Fibroblast of skin of scalp (primary cell): ENCODE results near the gene ZFYVE26. TPM values are rescaled to one million over a fixed set of nuclear protein-coding genes. Genes with fewer than 3 reads are reported as not detected.
"Not testable (repeated sequence)": the region's sequence is repeated elsewhere in the genome, so short reads cannot be mapped to it uniquely, and the experiment has no call there.

Source experiments
- DNase-seq: peaks from one replicate; pipeline ENCODE4 v3.0.0-alpha.2; 2013
- polyA plus RNA-seq, 2 experiments: library from polyadenylated mRNA; unstranded; fragments of 120-200 nt; gene quantifications; one replicate each; pipeline ENCODE4 v1.2.1, GENCODE V29; 2013; ENCODE audit not compliant: insufficient read length in 2 of 2

The ZFYVE26 gene
- 6.7 TPM for polyA plus RNA-seq (2013, experiment 1 of 2; ENCODE audit: insufficient read length)
- polyA plus RNA-seq (2013, experiment 2 of 2; ENCODE audit: insufficient read length): 8.2 TPM

DNA sequence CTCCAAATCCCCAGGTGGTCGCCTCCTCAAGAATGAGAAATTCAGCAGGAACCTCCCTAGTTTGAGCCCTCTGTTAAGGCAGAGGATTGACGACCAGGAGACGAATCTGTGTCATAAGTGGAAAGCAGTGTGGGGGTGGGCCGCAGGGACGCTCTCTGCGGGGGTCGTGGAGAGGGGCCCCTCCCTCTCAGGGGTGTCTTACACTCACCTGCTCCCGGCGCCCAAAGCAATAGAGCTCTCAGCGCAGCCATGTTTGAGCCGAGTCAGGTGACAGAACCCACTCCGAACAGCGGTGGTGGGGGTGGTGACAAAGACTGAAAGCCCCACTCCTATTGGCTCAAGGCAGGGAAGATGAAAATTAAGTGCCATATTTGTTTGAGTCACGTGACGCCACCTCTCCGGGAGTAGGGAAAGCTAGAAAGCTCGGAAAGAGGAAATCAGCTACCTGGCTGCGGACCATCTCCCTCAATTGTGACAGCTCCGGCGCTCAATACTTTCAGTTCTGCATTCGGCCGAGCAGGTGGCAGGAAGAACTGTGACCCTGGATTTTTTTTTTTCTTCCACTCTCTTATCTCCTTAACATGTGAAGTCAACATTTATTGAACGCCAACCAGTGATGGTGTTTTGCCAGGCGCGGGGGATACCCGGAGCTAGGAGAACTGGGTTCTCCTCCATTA lies at the start of gene ZFYVE26:
Gene ZFYVE26, minus strand, starts transcription at position 265 of the 677 bp plus-strand sequence. CDS start 627 bp downstream, outside the sequence.
- peak; percentile 95 for DNase-seq

DNA sequence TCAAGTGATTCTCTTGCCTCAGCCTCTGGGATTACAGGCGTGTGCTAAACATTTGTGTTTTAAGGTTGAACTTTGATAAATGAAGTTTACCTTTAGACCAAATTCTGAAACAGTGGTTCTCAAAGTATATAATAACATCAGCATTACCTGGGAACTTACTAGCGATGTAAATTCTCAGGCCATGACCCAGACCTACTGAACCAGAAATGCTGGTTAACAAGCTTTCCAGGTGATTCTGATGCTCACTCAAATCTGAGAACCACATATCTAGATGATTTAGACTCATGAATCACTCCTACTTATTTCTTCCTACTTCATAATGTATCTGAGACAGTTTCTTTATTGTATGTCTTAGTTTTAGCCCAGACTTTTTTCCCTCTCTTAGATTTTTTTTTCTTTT lies 46.8 kb upstream of the ZFYVE26 start:
- no peak for DNase-seq

DNA sequence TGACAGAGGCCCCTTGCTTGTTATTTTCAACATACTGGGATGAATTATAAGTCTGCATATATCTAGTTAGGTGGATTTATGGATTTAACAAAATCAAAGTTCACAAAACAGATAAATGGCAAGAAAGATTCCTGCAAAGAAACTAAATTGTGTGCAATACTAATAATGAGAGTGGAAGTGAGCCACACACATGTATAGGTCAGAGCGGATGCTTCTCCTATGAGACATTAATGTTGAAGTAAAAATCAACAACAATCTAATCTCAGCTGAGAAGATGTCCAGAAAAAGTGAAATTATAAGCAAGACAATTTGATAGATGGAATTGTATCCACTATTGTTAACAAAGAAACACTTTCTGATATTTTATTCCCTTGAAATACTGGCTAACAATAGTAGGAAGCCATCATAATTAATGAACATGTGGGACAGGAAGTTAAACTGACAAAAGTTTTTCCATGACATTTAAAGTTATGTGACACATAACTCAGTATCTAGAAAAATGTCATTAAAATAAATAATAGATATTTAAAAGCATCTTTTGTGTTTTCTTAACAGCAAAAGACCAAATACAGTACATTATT lies 42.9 kb upstream of the ZFYVE26 start:
- DNase-seq: no peak

DNA sequence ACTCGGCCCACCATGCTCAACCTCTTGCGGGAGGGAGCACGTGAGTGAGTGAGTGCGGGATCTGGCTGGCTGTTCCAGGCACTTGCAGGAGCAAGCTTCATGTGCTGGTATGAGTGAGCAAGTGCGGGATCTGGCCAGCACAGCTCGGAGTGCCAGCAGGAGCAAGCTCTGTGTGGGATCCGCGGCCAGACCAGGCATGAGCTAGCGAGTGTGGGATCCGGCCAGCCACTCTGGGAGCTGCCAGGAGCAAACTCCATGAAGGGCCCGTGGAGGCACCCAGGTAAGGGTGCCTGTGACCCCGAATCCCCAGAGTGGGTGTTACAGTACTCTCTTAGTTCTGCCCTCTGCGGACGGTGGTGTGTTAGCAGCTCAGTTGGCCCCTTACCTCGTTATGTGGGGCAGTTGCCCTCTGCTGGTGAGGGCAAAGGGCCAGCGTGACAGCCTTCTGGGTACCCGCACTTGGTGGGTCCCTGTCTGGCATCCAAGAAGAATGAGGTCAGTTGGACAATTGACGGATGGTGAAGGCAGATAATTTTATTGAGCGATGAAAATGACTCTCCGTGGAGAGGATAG lies 41.5 kb upstream of the ZFYVE26 start:
- no peak for DNase-seq

DNA sequence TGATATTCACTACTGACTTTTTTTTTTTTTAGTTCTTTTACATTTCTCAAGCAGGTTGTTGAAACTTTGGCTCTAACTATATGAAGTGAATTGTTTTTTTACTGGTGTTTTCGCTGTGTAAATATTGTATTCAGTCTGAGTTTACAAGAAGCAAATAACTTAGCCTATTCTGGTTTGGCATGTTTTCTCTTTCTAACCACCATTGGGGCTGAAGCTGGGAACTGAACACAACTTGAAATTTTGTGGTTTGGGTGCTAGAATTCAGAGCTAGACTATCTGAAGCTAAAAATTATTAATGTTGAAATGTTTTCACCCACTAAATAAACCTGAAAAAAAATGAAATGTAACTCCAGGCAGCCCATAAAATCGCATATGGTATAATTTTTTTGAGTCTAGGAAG lies 40.4 kb upstream of the ZFYVE26 start:
- DNase-seq: peak; percentile 62

DNA sequence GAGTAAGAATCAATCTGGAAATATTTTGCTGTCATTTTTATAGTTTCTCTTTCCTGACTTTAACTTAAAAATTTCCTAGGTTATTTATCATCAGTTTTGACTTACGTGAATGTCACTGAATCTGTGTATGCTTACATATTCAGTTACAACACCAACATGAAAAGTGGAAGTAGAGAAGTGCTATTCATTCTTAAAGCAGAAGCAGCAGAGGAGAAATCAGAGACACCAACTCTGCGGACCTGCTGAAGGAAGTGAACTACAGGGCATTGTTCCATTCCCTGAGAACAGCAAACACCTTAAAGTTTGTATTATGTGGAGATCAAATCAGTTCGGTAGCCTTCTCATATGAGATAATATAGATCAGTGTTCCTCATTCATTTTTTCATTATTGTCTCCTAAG lies 37.3 kb upstream of the ZFYVE26 start:
- no peak for DNase-seq

DNA sequence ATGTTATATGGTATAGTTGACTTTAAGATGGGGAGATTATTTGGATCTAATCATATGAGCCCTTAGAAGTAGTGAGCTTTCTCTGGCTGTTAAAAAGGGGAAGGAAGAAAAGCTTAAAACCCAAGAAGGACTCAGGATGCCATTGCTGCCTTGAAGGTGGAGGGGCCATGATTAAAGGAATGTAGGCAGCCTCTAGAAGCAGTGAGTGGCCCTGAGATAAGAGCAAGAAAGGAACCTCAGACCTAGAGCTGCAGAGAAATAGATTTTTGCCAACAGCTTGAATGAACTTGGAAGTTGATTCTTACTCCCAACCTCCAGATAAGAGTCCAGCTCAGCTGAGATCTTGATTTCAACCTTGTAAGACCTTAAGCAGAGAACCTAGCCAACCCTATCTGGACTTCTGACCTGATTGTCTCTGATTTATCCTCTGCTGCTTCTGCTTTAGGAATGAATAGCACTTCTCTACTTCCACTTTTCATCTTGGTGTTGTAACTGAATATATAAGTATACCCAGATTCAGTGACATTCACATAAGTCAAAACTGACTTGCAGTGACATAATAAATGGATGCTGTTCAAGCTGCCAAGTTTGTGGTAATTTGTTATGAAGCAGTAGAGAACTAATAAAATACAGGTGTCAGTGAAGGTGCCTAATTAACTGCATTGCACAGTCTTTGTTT lies 36.7 kb upstream of the ZFYVE26 start:
- DNase-seq: no peak

DNA sequence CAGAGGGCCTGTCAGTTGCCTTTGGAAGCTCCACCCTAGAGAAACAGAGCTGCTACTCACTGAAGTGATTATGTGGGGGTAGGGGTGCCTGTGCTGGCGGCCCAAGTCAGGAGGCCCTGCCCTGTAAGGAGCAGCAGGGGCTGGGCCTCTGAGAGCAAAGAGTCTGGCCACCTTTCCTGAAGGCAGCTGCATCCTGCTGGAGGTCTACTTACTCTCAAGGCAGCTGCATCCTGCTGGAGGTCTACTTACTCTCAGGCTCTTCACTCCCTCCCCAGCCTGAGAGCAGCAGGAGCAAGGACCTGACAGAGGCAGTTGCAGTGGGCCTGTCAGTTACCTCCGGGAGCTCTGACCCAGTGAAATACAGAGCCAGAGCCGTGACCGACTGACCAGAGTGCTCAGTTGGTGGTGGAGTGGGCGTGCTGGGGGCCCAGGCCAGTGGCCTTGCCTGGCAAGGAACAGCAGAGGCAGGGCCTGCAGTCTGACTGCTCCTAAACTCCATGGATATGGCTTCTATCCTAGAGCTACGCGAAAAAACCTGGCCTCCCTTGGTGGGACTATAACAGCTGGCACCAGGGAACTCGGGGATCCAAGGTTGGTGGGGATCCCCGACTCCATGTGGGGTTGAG lies 35.5 kb upstream of the ZFYVE26 start:
- no peak for DNase-seq

DNA sequence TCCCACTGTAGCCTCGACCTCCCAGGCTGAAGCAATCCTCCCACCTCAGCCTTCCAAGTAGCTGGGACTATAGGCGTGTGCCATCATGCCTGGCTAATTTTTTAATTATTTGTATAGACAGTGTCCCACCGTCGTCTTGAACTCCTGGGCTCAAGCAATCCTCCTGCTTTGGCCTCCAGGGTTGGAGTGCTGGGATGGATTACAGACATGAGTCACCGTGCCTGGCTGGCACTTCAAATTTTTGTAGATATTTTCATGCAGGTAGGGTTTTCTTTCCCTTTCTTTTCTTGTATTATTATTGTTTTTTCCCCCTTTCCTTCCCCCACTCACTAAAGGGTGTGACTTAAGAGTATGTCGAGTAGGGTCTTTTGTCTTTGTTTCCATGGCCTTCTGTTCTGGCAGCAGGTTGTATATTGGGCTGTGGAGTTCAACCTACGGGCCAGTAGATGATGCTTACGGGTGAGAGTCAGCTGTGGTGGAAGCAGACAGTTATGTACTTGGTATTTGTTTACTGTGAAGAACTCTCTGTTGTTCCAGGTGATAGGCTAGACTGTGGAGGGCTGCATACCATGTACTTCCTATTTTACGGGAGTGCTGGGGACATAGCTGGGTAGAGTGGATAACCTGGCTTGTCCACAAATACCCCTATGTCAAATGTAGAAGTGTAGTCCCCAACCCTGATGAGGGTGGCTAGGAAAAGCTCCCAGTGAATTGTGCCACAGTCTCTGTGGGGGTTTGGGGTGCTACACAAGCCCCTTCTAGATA lies 33.9 kb upstream of the ZFYVE26 start:
- DNase-seq: no peak

DNA sequence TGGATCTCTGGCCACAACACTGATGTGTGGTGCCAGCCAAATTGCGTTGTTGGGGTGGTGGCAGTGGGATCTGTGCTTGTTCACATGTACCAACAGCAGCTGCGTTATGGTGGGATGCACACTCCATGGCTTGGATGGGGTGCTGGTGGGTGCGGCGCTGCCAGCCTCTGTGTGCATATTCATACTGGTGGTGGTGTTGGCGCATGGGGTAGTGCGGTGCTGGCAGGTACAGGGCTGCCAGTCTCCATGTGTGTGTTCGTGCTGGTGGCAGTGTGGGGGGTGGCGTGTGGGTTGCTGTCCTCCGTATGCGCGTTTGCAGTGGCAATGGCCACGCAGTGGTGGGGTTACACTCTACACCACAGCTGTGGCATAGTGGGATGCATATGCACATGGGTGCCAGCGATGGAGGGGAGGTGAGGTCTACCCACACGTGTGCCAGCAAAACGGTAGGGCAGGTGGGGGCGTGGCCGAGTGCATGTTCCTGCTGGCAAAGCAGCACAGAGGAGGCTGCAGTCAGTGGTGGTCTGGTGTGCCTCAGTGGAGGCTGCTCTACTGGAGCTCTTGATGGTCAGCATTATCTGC lies 29.7 kb upstream of the ZFYVE26 start:
- no peak for DNase-seq

DNA sequence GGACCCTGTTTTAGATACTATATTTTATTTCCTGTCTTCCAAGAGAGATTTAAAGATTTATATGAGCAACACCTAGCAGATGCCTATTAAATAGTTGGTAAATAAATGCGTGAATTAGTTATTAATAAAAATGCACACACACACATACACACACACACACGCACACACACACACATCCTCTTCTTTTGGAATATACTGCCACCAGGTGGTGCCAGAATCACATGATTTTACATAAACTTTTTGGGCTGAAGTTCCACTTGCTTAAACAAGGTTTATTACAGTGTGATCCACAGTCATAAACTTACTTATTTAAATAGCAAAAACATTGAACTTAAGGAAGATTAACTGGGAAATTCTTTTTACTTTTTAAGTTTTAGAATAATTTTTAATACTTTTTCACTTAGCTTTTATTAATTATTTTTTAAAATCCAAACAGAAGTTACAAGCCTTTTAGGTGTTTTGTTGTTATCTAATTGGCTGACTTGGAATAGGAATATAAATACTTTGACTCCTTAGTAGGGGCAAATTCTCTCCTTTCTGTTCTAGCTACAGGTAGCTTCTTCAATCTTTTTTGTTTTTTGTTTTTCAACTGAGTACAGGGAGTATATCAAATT lies 20.7 kb upstream of the ZFYVE26 start:
- DNase-seq: peak; percentile 86

DNA sequence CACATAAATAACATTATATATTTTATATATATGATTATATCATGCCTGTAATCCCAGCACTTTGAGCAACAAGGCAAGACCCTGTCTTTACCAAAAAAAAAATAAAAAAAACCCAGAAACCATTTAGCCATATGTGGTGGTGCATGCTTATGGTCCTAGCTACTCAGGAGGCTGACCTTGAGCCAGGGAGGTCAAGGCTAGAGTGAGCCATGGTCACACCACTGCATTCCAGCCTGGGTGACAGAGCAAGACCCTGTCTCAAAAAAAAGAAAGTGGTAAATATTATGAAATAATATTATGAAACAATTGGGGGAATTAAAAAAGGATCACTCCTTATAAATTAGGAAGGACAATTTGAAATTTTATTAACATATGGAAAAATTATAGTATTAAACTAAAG lies 19.2 kb upstream of the ZFYVE26 start:
- DNase-seq: no peak

DNA sequence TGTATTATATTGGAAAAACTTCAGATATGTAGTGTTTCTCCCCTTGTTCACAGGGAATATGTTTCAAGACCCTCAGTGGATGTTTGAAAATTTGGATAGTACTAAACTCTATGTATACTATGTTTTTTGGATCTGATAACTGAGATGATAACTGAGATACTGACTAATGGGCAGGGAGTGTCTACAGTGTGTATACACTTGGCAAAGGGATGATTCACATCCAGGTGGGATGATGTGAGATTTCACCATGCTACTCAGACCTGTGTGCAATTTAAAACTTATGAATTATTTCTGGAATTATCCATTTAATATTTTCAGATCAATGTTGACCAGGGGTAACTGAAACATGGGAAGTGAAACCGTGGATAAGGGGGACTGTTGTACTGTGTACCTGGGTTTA lies 17.0 kb upstream of the ZFYVE26 start:
- DNase-seq: no peak

DNA sequence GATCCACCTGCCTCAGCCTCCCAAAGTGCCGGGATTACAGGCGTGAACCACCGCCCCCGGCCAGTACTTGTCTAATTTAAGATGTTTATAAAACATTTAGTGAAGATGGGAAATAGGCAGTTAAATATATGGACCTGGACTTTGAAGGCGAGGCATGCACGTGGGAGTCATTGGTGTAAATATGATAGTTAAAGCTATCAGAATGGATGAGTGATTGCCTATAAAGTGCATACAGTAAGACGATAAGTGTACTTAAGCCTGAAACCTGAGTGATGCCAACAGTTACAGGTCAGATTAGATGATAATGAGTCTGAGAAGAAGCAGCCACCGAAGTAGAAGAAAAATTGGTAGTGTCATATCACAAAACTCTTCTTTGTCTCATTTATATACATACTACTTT lies 14.7 kb upstream of the ZFYVE26 start:
- DNase-seq: no peak

DNA sequence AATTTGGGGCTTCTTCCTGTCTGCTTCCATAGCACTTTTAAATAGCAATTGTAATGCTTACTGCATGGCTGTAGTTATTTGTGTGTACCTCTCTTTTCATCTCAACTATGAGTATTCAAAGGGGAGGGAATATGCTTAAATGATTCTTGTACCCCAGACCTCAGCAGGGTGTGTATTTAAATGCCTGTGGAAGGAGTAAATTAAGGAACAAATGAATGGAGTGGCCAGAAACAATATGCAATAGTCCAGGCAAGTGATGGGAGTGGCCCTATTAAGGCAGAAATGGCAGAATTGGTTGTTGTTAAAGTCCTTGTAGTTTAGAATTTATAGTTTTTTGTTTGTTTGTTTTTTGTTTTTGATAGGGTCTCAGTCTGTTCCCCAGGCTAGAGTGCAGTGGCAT lies 4.7 kb upstream of the ZFYVE26 start:
- DNase-seq: no peak

DNA sequence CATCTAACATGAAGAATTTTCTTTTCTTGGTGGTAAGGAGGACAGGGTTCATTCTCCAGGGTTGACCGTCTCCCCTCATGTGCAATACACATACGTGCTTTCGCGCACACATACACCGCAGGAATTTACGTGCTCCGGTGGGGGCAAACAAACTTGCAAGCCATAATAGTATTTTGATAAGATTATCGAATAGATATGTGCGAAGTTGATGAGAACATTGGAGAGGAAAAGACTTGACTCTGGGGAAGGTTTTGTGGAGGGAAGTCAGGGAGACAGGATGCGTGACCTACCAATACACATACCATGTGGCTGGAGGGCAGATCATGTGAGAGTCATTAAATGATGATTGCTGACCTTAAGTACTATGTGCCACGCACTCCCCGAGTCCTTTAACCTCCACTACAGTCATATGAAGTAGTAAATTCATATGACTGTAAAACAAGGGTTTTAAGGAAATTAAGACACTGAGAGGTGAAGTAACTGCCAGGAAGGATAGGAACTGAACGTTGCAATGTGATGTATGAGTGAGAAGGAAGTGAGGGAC lies 4.1 kb upstream of the ZFYVE26 start:
- peak; percentile 17 for DNase-seq

DNA sequence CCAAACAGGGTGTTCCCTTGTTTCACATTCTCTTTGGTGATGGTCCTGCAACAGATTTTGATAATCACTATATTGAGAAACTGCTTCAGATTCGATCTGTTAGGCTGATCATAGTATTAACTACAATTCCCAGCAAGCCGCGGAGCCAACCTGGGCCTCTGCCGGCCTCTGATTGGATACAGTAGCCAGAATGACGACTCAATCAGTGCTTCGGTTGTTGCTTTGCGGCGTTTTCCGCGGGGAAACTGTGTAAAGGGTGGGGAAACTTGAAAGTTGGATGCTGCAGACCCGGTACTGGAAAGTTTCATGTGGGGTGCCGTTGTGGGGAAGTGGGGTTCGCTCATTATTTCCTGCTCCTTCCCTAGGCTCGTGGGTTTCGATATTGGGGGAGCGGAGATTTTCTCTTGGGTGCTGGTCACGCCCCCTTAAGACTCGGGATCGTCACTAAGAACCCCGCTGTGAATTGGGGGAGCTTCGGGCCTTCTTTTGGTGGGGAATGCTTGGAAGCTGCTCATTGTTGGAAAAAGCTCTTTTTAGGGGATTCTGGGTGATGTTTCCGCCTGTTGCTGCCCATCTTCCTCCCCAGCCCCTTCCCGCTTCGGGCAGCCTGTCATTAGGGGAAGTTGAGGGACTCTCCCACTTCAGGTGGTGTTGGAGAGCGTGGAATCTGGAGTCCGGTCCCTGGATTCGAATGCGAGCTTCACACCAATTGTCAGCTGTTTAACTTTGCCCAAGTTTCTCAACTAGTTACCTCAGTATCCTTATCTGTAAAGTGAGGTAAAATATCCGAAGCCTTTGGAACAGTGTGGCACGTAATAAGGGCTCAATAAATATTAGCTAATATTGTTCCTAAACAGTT lies 3.4 kb upstream of the ZFYVE26 start, which contains the start of gene RAD51B:
Gene RAD51B, plus strand, starts transcription at position 217 of the 859 bp plus-strand sequence.
- peak; percentile 85 for DNase-seq

DNA sequence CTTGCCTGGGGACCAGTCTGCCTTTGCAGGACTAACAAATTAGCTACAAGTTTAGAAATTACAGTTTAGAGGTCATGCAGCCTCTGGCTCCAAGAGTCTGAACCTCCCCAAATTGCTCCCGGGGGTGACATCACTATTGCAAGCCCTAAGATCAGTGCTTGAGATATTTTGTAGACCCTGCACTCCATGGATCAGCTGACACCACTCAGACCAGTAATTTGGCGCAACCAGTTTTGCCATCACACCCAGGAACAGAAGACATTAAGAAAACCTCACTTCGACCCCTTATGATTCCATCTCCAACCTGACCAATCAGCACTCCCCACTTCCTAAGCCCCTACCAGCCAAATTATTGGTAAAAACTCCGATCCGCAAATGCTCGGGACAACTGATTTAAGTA lies 2.1 kb upstream of the ZFYVE26 start:
- not testable (repeated sequence) for DNase-seq

DNA sequence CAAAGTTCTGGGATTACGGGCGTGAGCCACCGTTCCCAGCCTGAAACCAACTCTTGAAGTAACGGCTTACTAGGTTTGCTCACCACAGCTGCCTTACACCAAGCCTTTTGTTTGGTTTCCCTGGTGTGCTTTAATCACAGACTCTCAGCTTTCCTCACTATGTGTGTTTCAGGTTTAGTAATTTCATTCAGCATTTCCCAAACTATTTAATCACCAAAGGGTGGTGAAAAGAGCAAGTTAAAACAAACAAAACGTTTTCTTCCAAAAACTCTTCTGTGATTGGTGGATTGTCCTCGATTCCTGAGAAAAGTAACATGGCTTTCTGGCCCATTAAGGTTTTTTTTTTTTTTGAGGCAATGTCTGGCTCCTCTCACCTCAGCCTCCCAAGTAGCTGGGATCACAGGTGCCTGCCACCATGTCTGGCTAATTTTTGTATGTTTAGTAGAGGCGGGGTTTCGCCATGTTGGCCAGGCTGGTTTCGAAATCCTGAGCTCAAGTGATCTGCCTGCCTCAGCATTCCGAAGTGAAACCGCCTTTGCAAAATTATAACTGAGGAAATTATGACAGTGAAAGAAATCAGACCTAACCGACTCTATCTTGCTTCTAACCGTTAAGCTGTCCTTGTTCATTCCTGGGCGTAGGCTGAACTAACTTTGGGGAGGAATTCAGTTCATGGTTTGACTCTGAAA lies 1.5 kb upstream of the ZFYVE26 start:
- no peak for DNase-seq
